Transverse colon (tissue), 4 donors: ENCODE data around the gene SLC25A10. TPM values are rescaled to one million over a fixed set of nuclear protein-coding genes. Genes with fewer than 3 reads are reported as not detected.

Experiments
- DNase-seq: peaks from one replicate; pipeline ENCODE4 v3.0.0-alpha.2; 2019
- H3K27ac ChIP-seq, 4 donors: fragments of 200-600 bp; sonication (generic); 2 replicates each; pipeline ENCODE4 v1.5.1; 2016 to 2018; ENCODE audit warnings: inconsistent platforms in 4 of 4
- H3K27me3 ChIP-seq: fragments of 200-600 bp; sonication (generic); 2 replicates; pipeline ENCODE4 v1.5.1; 2017; ENCODE audit warnings: inconsistent platforms
- H3K36me3 ChIP-seq, 4 donors: fragments of 200-600 bp; sonication (generic); 2 replicates each; pipeline ENCODE4 v1.5.1; 2017 to 2019; ENCODE audit warnings: inconsistent platforms in 4 of 4
- H3K4me1 ChIP-seq, 4 donors: fragments of 200-600 bp; sonication (generic); 2 replicates each; pipeline ENCODE4 v1.5.1; 2017 to 2020; ENCODE audit warnings: inconsistent platforms in 4 of 4
- H3K4me3 ChIP-seq, 4 donors: fragments of 200-600 bp; sonication (generic); 1 replicate in 1 of 4; 2 replicates in 3 of 4; pipeline versions ENCODE4 v1.5.1 to v1.6.1; 2017 to 2019; ENCODE audit warnings: inconsistent platforms in 4 of 4
- H3K9me3 ChIP-seq, 2 donors: fragments of 200-600 bp; sonication (generic); 2 replicates each; pipeline ENCODE4 v1.5.1; 2017 to 2019; ENCODE audit warnings: inconsistent platforms in 2 of 2
- CTCF ChIP-seq, 5 experiments: fragments of 200-600 bp in 3 of 5; fragments of 450-650 bp in 2 of 5; sonication (generic) in 3 of 5; IDR thresholded peaks; 1 replicate in 2 of 5; 2 replicates in 3 of 5; pipeline ENCODE4 v1.5.1; 2016 to 2017; ENCODE audit warnings: antibody characterized with exemption in 5 of 5, inconsistent platforms in 3 of 5, mild to moderate bottlenecking in 2 of 5, moderate library complexity in 1 of 5
- EP300 ChIP-seq: sonication (generic); formaldehyde crosslinking; IDR thresholded peaks from one replicate; pipeline ENCODE4 v1.6.1; 2017; ENCODE audit warnings: antibody characterized with exemption, low read depth
- POLR2A ChIP-seq: fragments of 450-650 bp; IDR thresholded peaks from one replicate; pipeline ENCODE4 v1.6.1; 2016; ENCODE audit warnings: antibody characterized with exemption, mild to moderate bottlenecking, moderate library complexity
- POLR2AphosphoS5 ChIP-seq, 3 donors: sonication (generic); formaldehyde crosslinking; IDR thresholded peaks; one replicate each; pipeline ENCODE4 v1.6.1; 2016; ENCODE audit warnings: antibody characterized with exemption in 3 of 3
- WGBS, 2 donors: methylation state at CpG; one replicate each; pipeline ENCODE4 v1.1.5; 2018; ENCODE audit warnings: low coverage in 1 of 2; 5-methylcytosine and 5-hydroxymethylcytosine counted together
- in situ Hi-C, 4 donors: fragments of 200-750 bp; cut with MboI; loops; one replicate each; pipeline versions ENCODE4 v1.15.0 to v1.15.1; 2017; ENCODE audit warnings: low sequenced_read_pairs in 3 of 4, low pct_ligation_motif_present in 1 of 4, low pct_unique_long_range_greater_than_20kb in 1 of 4
- intact Hi-C: fragments of 100-400 bp; cut with DNase I; formaldehyde crosslinking; loops from one replicate; pipeline ENCODE4 v1.15.1; 2023; ENCODE audit warnings: low total_unique reads
- total RNA-seq, 4 donors: library from RNA; depleted of rRNA; stranded (reverse); fragments of >200 nt; gene quantifications; one replicate each; pipeline ENCODE4 v1.1.0, GENCODE V29; 2016

SLC25A10 gene
- total RNA-seq, 4 donors from 2014 or later: 25.1 to 64.8 (median 46.6) TPM

DNA sequence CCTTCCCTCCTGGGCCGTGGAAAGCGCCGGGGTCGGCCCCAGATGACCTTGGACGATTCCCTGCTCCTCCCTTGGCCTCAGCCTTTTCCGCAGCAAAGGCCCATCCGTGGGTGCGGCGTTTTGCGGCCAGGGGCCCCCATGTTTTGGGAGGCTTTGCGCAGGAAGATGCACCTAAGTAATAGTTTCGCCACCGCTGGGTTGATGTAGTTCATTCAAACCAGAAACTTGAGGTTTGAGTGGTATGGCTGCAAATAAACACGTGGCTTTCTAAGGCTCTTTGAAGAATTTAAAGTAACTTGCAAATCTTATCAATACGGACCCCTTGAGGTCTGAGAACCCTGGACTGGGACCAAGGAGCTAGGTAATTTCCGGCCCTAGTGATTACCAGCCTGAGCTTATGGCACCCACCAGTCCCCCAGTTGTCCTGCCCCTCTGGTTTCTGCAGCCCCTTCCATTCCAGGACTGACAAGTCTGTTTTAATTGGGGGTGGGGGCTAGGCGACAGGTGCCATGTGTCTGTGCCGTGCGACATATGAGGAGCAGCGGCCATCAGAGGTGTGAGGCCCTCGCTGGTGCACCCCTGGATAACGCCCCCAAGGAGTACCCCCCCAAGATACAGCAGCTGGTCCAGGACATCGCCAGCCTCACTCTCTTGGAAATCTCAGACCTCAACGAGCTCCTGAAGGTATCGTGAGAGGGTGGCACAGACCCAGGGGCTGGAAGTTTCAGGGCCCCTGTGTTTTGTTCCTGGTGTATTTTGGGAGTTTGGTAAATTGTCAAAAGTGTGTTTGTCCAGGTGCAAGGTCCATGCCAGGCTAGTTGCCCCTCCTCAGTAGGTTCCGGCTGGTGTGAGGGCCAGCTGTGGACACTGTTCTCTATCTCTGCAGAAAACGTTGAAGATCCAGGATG is 8.1 kb upstream of the SLC25A10 start:
- peaks cover 21 to 36% (median 30%) of the 10 kb centered on the region in 4 donors for H3K4me1 ChIP-seq
- H3K27me3 ChIP-seq: no peaks in the 10 kb centered on the region
- no peak for TF ChIP-seq POLR2AphosphoS5 (IDR thresholded peaks at IDR 0.05)
- TF ChIP-seq CTCF (IDR thresholded peaks at IDR 0.05): no peak
- TF ChIP-seq EP300: no peak
- no peak for TF ChIP-seq POLR2A
- WGBS, 2 donors: 0 to 19% methylated on average over 1 to 26 of the region's 27 CpGs
- H3K27ac ChIP-seq: peak overlapping the region; percentile 92 to 99 (median 97)
- H3K36me3 ChIP-seq: peaks cover 0 to 20% (median 5%) of the 10 kb centered on the region in 4 donors
- DNase-seq: no peak
- H3K4me3 ChIP-seq: peak overlapping the region; percentile 70 to 98 (median 92)
- intact Hi-C loops: no loop called here
- in situ Hi-C loops: no loop called here
- no peaks in the 10 kb centered on the region for H3K9me3 ChIP-seq

GRCh38 chr17:81705518-81706231 is 6.4 kb upstream of the SLC25A10 start:
- no peak for TF ChIP-seq POLR2A
- TF ChIP-seq POLR2AphosphoS5 (IDR thresholded peaks at IDR 0.05): no peak
- no peak for TF ChIP-seq EP300
- no peak for TF ChIP-seq CTCF (IDR thresholded peaks at IDR 0.05)
- H3K4me1 ChIP-seq: peaks cover 31 to 45% (median 42%) of the 10 kb centered on the region in 4 donors
- no peak overlapping the region for H3K4me3 ChIP-seq
- H3K27me3 ChIP-seq: no peaks in the 10 kb centered on the region
- no peak overlapping the region for H3K27ac ChIP-seq
- no peaks in the 10 kb centered on the region for H3K9me3 ChIP-seq
- no peak for DNase-seq
- in situ Hi-C loops (no loop called here), intact Hi-C loops (no loop called here)
- peaks cover 0 to 14% (median 5%) of the 10 kb centered on the region in 4 donors for H3K36me3 ChIP-seq
- 94 to 97% methylated on average over 12 to 30 of the region's 30 CpGs for WGBS, 2 donors

DNA sequence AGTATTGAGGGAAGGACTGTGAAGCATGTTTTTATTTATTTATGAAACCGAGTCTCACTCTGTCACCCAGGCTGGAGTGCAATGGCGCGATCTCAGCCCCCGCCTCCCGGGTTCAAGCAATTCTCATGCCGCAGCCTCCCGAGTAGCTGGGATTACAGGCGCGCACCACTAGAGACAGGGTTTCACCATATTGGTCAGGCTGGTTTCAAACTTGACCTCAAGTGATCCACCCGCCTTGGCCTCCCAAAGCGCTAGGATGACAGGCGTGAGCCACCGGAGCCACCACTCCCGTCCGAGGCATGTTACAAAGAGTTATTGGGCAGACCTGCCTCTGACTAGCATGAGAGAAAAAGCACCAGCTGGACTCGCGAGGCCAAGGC is 5.9 kb upstream of the SLC25A10 start:
- Histone ChIP-seq H3K9me3 (no peaks in the 10 kb centered on the region), H3K27me3 (no peaks in the 10 kb centered on the region), H3K4me1 (peaks cover 35 to 48% (median 44%) of the 10 kb centered on the region in 4 donors), H3K27ac (no peak overlapping the region), H3K4me3 (no peak overlapping the region), H3K36me3 (peaks cover 0 to 11% (median 5%) of the 10 kb centered on the region in 4 donors)
- no peak for DNase-seq
- in situ Hi-C loops: no loop called here
- intact Hi-C loops: no loop called here
- no peak for TF ChIP-seq POLR2A
- 94% methylated on average over 17 of the region's 17 CpGs; no CpG with 5 or more reads in 1 of the 2 donors for WGBS, 2 donors

DNA sequence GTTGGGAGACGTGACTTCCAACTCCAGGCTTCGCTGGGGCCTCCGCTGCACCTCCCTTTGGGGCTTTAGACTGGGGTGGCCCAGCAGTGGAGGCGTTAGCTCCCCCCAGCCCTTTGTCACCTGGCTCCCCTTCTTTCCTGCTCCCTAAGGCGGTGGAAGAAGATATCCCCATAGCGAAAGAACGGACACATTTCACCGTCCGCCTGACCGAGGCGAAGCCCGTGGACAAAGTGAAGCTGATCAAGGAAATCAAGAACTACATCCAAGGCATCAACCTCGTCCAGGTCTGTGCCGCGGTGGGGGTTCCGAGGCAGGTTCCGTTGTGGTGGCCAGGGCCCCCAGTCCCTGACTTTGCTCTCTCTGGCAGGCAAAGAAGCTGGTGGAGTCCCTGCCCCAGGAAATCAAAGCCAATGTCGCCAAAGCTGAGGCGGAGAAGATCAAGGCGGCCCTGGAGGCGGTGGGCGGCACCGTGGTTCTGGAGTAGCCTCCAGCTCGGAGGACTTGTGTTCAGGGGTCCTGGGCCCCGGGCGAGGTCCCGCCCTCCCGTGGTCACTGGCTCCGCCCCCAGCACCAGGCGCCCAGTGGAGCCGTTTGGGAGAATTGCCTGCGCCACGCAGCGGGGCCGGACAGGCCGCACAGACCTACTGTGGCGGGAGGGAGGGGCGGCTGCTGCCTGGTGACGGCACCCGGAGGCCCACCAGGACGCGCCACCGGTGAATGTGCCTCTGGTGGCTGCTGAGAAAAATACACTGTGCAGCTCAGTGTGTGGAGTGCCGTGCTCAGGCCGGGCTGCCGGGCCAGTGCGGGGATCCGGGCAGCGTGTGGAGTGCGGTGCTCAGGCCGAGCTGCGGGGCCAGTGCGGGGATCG is 5.1 kb upstream of the SLC25A10 start:
- Histone ChIP-seq H3K4me1 (peaks cover 29 to 48% (median 41%) of the 10 kb centered on the region in 4 donors), H3K4me3 (no peak overlapping the region), H3K9me3 (no peaks in the 10 kb centered on the region), H3K27ac (no peak overlapping the region), H3K36me3 (peaks cover 0 to 11% (median 5%) of the 10 kb centered on the region in 4 donors), H3K27me3 (no peaks in the 10 kb centered on the region)
- intact Hi-C loops: no loop called here
- in situ Hi-C loops: no loop called here
- no peak for DNase-seq
- WGBS, 2 donors: 92% methylated on average over 54 of the region's 54 CpGs; no CpG with 5 or more reads in 1 of the 2 donors
- TF ChIP-seq POLR2AphosphoS5 (IDR thresholded peaks at IDR 0.05) (no peak), POLR2A (no peak), CTCF (IDR thresholded peaks at IDR 0.05) (no peak), EP300 (no peak)
